COLO668 (cell line): Measurements from ENCODE around the gene ZNF561.
"Not testable (repeated sequence)": the region's sequence is repeated elsewhere in the genome, so short reads cannot be mapped to it uniquely, and the experiment has no call there.

Experiments
- DNase-seq: peaks from one replicate; lab custom pipeline; 2025; ENCODE audit not compliant: unreplicated experiment; lab: John Stamatoyannopoulos, UW

Gene ZNF561

GRCh38 chr19:9582081-9582725 lies 38.8 kb downstream of the ZNF561 start:
- DNase-seq = not testable (repeated sequence)

- DNase-seq = no peak
These were observed 40.3 kb downstream of the ZNF561 start for GRCh38 chr19:9580728-9581127.

- DNase-seq = no peak
These were observed 50.8 kb downstream of the ZNF561 start for GRCh38 chr19:9570255-9570654.

GRCh38 chr19:9566729-9567128 lies 54.3 kb downstream of the ZNF561 start:
- DNase-seq = no peak

GRCh38 chr19:9565900-9566705 lies 54.9 kb downstream of the ZNF561 start:
- no peak for DNase-seq
